Activated CD8-positive, alpha-beta memory T cell treated with anti-CD3 and anti-CD28 coated beads, Interleukin-2, amount 50 U/mL, for 24 hours (primary cell): Measurements from ENCODE around the gene WWC2.
A peak's percentile ranks its signal among the peaks of the same experiment; 100 is the strongest.

Source experiments
- DNase-seq: peaks from one replicate; pipeline ENCODE4 v3.0.0-alpha.2; 2020; ENCODE audit errors: extremely low read depth

Gene WWC2

DNA sequence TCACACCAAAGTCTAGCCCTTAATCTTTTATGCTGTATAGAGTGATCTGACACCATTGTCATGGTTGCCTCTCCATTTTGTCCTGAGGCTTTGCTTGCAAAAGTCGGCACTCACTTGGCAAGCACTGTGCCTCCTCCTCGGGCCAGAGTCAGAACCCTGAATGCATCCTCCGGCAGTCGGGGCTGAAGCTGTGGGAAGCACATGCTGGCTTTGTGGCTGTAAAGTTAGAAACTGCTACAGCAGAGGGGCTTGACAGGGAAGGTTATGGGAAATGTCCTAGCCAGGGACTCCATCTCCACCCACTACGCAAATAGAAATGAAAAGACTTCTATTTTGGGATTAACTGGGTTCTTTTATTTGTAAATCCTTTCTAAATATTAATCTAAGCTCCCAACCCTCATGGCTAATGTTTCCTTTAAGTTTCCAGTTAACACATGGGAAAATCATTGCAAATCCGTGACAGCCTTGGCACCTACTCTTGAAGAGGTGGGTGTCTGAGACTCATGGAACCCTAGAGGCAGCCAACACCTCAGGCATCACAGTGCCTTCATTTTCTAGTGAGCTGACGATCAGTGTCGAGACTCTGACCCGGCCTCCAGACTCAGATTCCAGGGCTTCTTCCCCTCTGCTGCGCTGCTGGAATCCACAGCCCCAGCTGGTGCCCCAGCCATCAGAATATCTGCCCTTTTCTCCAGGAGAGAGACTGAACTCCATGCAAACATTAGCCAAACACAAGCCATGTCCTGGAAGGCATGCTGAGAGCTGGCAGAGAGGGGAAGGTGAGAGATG, 231.1 kb downstream of the WWC2 start:
- no peak for DNase-seq

DNA sequence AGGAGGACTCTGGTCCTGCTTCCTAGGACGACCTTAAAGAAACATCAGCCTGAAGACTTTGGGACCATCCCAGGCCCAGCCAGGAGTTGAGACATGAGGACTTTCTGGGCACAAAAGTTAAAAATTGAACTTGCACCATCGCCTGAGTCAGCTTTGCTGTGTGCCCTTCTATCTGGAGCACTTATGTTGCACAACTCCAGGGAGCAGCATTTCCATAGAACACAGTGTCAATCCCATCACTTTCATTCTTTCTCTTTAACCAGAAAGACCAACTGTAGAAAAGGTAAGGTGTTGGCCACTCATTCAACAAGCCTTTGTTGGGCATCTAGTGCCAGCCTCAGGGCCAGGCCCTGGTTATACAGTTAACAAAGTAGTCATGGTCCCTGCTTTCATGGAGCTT, 231.8 kb downstream of the WWC2 start:
- DNase-seq = no peak

GRCh38 chr4:183332447-183332846, 233.4 kb downstream of the WWC2 start:
- DNase-seq = no peak

DNA sequence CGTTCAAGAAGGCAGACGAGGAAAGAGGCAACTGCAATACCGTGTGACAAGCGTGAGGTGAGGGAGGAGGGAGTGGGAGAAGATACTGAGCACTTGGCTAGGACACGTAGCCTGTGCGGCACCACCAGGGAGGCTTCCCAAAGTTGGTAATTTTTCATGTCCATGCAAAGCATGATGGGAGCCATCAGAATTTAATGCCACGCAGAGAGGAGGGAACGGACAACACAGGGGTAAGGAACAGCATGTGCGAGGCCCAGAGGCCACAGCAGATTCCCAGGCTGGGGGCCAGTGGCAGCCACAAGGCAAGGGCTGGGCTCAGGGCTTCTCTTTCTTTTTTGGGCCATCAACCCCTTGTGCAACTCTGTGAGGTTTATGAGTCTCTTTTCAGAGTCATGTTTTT, 234.1 kb downstream of the WWC2 start:
- DNase-seq = no peak

GRCh38 chr4:183333983-183334382, 234.9 kb downstream of the WWC2 start:
- no peak for DNase-seq

GRCh38 chr4:183335369-183335940, 236.4 kb downstream of the WWC2 start:
- no peak for DNase-seq

GRCh38 chr4:183337349-183337748, 238.3 kb downstream of the WWC2 start:
- no peak for DNase-seq

DNA sequence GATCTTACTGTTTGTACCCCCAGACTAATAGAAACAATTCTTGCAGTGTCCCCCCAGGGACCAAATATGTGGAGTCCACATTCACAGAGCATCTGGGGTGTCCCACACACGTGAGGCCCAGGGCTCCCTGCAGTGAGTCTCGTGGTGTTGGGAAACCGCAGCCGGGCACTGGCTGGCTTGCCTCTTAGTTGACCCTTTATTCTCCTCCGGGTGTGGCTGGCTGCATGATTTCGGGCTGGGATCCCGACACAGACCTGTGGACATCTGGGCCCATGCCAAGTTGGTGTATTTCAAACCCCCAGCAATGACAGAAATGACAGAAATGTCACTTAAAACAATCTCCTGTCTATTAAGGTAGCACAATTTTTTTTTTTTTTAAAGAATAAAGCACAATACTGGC, 238.8 kb downstream of the WWC2 start:
- no peak for DNase-seq

DNA sequence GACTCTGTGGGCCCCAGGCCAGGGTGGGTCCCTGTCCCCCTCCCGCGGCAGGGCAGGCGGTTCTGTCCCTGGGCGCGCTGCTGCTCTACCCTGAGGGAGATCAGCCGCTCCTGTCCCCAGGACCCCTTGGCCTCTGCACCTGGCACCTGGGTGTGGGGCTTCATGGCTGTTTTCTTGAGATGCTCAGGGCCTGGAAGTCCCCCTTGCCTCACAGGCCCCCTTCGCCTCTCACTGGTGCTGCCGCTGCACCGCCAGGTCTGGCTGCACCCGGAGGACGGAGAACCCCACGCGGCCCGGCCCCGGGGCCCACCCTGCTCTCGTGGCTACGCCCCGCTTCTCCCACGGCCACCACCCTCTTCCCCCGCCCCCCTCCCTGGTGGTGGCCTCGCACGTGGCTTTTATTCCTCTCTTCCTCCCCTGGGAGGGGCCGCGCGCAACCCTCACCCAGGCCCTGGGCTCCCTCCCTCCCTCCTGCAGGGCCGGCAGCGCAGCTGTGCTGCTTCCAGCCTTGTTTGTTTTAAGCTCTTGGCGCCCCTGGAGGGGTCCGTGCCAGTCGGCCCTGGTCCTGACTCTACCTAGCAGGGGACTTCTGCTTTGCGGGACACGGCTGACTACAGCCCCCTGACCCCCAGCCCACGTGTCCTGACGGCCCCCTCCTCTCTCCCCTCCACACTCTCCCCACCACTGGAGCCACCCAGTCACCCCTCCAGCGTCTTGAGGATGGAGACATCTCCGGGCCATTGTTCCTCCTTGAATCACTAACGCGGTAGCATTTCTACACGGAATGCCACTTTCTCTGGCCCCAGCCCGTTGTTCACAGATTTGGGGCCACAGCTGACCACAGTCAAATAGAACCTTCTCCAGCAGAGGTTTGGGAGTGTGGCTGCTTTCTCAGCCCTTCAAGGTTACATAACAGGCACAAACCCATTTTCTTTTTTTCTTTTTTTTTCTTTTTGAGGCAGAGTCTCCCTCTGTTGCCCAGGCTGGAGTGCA, 243.8 kb downstream of the WWC2 start:
- no peak for DNase-seq

GRCh38 chr4:183343730-183344129, 244.7 kb downstream of the WWC2 start:
- no peak for DNase-seq

- no peak for DNase-seq
Observed at GRCh38 chr4:183344523-183345255, 245.6 kb downstream of the WWC2 start.

DNA sequence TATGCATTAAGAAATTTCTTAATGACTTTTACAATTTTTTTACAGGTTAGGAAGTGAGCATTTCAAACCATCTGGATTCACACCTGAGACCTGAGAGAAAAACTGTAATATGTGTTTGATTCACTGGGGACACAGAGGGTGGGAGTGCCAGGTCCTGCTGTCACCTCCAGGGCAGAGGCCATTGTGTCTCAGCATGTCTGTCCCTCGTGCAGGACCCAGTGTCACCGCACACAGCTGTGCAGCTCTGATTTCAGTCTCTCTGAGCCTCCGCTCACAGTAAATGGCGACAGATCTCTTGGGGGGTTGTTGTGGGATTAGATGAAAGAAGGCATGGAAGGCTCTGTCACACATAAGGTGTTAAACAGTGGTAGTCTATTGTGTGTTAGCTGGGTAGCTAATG, 246.2 kb downstream of the WWC2 start:
- no peak for DNase-seq

DNA sequence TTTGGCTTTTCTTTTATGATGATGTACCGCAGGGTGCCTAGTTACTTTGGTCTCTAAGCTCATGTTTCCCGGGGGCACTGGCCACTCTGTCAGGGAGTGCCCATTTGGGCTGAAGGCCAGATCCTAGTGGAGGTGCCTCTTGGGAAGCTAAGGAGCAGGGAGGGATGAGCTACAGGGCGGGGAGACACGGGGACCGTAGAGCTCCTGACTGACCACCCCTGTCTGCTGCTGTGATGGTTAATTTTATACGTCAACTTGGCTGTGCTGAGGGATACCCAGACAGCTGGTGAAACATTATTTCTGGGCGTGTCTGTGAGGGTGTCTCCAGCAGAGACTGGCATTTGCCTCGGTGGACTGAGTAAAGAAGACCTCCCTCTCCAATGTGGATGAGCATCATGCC, 248.1 kb downstream of the WWC2 start:
- DNase-seq = no peak

- no peak for DNase-seq
Observed at GRCh38 chr4:183347566-183347965, 248.5 kb downstream of the WWC2 start.

GRCh38 chr4:183348136-183348535, 249.1 kb downstream of the WWC2 start:
- no peak for DNase-seq

GRCh38 chr4:183348706-183349659, 249.9 kb downstream of the WWC2 start:
- DNase-seq = peak; percentile 25

GRCh38 chr4:183349673-183350072, 250.6 kb downstream of the WWC2 start:
- DNase-seq = no peak

DNA sequence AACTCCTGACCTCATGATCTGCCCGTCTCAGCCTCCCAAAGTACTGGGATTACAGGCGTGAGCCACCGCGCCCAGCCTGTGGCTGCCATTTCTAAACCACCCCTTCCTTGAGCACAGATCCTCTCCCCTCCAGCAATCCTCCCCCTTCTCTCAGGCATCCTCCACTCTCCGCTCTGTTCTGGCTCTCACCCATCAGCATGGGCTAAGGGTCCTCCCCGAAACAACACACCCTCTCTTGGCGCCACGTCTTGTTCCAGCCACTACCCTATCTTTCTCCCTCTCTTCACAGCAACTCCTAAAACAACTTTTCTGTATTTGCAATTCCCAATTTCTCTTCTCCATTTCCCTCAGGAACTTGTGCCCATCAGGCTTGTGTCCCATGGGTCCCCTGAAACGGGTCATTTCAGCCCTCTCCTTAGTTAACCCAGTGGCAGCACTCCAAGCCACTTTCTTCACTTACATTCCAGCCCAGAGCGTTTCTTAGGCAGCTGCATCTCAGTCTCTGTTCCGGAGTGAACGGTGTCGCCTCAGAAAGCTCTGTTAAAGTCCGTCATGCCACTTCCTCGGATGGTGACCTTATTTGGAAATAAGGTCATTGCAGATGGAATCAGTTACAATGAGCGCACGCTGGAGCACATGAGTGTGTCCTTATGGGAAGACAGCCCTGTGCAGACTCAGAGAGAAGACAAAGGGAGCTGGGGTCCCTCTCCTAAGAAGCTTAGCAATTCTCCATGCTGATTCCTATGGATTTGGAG, 251.4 kb downstream of the WWC2 start:
- DNase-seq = no peak

GRCh38 chr4:183352546-183352945, 253.5 kb downstream of the WWC2 start:
- DNase-seq = no peak

DNA sequence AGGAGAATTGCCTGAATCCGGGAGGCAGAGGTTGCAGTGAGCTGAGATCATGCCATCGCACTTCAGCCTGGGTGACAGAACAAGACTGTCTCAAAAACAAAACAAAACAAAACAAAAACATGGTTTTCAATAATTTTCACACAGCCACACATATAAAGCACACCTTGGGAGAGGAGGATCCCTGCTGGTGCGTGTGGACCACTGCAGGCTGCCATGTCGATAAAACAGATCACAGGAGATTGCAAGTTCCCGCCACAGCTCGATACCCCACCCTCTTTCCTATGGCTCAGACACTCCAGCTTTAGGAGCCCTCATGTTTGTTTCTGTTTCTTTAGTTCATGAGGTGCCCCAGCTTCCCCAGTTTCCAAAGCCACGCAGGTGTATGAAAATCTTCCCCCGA, 254.5 kb downstream of the WWC2 start:
- no peak for DNase-seq
